ENCODE data around the gene ROR2. TPM values are rescaled to one million over a fixed set of nuclear protein-coding genes. Genes with fewer than 3 reads are reported as not detected.

The ROR2 gene
- total RNA-seq, 1 experiment from 2014 or later, result not detected

GRCh38 chr9:91583966-91584365, 366.1 kb downstream of the ROR2 start:
- ChIA-PET POLR2A (ENCODE audit: unreplicated experiment) (no interaction called here), CTCF (no interaction called here)
- Histone ChIP-seq H3K4me2 (ENCODE audit: low read length) (no peak overlapping the region), H3K4me1 (ENCODE audit: insufficient read depth, low read length) (no peaks in the 10 kb centered on the region), H3K9me3 (ENCODE audit: low read length) (no peaks in the 10 kb centered on the region), H4K20me1 (ENCODE audit: low read length) (no peaks in the 10 kb centered on the region), H3K36me3 (ENCODE audit: low read depth, low read length) (no peaks in the 10 kb centered on the region), H2AFZ (ENCODE audit: low read length) (no peak overlapping the region), H3K9ac (ENCODE audit: low read length) (no peak overlapping the region), H3K4me3 (ENCODE audit: low read length) (no peak overlapping the region), H3F3A (ENCODE audit: low read length, unreplicated experiment) (no peaks in the 10 kb centered on the region), H3K9me2 (replicated peaks; ENCODE audit: low read length) (no peaks in the 10 kb centered on the region), H3K27ac (ENCODE audit: low read length) (no peak overlapping the region), H3K27me3 (ENCODE audit: low read length) (no peaks in the 10 kb centered on the region), H3K79me2 (ENCODE audit: low read length) (no peaks in the 10 kb centered on the region)
- intact Hi-C loops (cut with micrococcal nuclease), result no loop called here
- TF ChIP-seq EZH2 (IDR thresholded peaks at IDR 0.05; ENCODE audit: low read length, unreplicated experiment) (no peak), EZH2phosphoT487 (IDR thresholded peaks at IDR 0.05; ENCODE audit: borderline replicate concordance, low read length) (no peak), CTCF (conservative IDR thresholded peaks at IDR 0.05; ENCODE audit: low read depth, low read length) (no peak)
- no peak for ATAC-seq
- no TSS peak for BruUV-seq (replicated peaks)
- DNase-seq, result no peak

GRCh38 chr9:91583161-91583875, 366.7 kb downstream of the ROR2 start:
- no peak overlapping the region for H3K27ac ChIP-seq (ENCODE audit: low read length)
- no peak overlapping the region for H3K4me2 ChIP-seq (ENCODE audit: low read length)
- H3K4me3 ChIP-seq (ENCODE audit: low read length), result no peak overlapping the region
- no TSS peak for BruUV-seq (replicated peaks)
- H3K27me3 ChIP-seq (ENCODE audit: low read length), result 0 out of 2 replicates have a peak, but pooled peaks cover 2% of the 10 kb centered on the region
- H3K36me3 ChIP-seq (ENCODE audit: low read depth, low read length), result no peaks in the 10 kb centered on the region
- no peaks in the 10 kb centered on the region for H3K79me2 ChIP-seq (ENCODE audit: low read length)
- no peak overlapping the region for H3K9ac ChIP-seq (ENCODE audit: low read length)
- no peaks in the 10 kb centered on the region for H3F3A ChIP-seq (ENCODE audit: low read length, unreplicated experiment)
- ChIA-PET CTCF (no interaction called here), POLR2A (ENCODE audit: unreplicated experiment) (no interaction called here)
- ATAC-seq (no peak), DNase-seq (no peak)
- intact Hi-C loops (cut with micrococcal nuclease), result no loop called here
- H3K9me3 ChIP-seq (ENCODE audit: low read length), result no peaks in the 10 kb centered on the region
- H2AFZ ChIP-seq (ENCODE audit: low read length), result no peak overlapping the region
- H4K20me1 ChIP-seq (ENCODE audit: low read length), result no peaks in the 10 kb centered on the region
- no peak for TF ChIP-seq EZH2 (IDR thresholded peaks at IDR 0.05; ENCODE audit: low read length, unreplicated experiment)
- no peak for TF ChIP-seq CTCF (conservative IDR thresholded peaks at IDR 0.05; ENCODE audit: low read depth, low read length)
- no peak for TF ChIP-seq EZH2phosphoT487 (IDR thresholded peaks at IDR 0.05; ENCODE audit: borderline replicate concordance, low read length)
- H3K9me2 ChIP-seq (replicated peaks; ENCODE audit: low read length), result no peaks in the 10 kb centered on the region
- H3K4me1 ChIP-seq (ENCODE audit: insufficient read depth, low read length), result no peaks in the 10 kb centered on the region

GRCh38 chr9:91582181-91582580, 367.8 kb downstream of the ROR2 start:
- BruUV-seq (replicated peaks), result no TSS peak
- no peak overlapping the region for H3K9ac ChIP-seq (ENCODE audit: low read length)
- no peak overlapping the region for H3K27ac ChIP-seq (ENCODE audit: low read length)
- H3K4me2 ChIP-seq (ENCODE audit: low read length), result no peak overlapping the region
- no peaks in the 10 kb centered on the region for H3K9me3 ChIP-seq (ENCODE audit: low read length)
- ChIA-PET POLR2A (ENCODE audit: unreplicated experiment) (no interaction called here), CTCF (no interaction called here)
- H3K4me1 ChIP-seq (ENCODE audit: insufficient read depth, low read length), result no peaks in the 10 kb centered on the region
- no peak for ATAC-seq
- no peak overlapping the region for H3K4me3 ChIP-seq (ENCODE audit: low read length)
- intact Hi-C loops (cut with micrococcal nuclease), result no loop called here
- TF ChIP-seq EZH2phosphoT487 (IDR thresholded peaks at IDR 0.05; ENCODE audit: borderline replicate concordance, low read length) (no peak), EZH2 (IDR thresholded peaks at IDR 0.05; ENCODE audit: low read length, unreplicated experiment) (no peak), CTCF (conservative IDR thresholded peaks at IDR 0.05; ENCODE audit: low read depth, low read length) (no peak)
- H3K9me2 ChIP-seq (replicated peaks; ENCODE audit: low read length), result no peaks in the 10 kb centered on the region
- no peaks in the 10 kb centered on the region for H3F3A ChIP-seq (ENCODE audit: low read length, unreplicated experiment)
- H3K79me2 ChIP-seq (ENCODE audit: low read length), result no peaks in the 10 kb centered on the region
- no peak overlapping the region for H2AFZ ChIP-seq (ENCODE audit: low read length)
- no peaks in the 10 kb centered on the region for H3K36me3 ChIP-seq (ENCODE audit: low read depth, low read length)
- no peak for DNase-seq
- 0 out of 2 replicates have a peak, but pooled peaks cover 4% of the 10 kb centered on the region for H3K27me3 ChIP-seq (ENCODE audit: low read length)
- H4K20me1 ChIP-seq (ENCODE audit: low read length), result no peaks in the 10 kb centered on the region

Measured in PC-3 (cell line).